ENCODE measurements around the gene SLCO1B3. TPM values are rescaled to one million over a fixed set of nuclear protein-coding genes. Genes with fewer than 3 reads are reported as not detected.

Gene SLCO1B3
- total RNA-seq, 4 donors from 2014 or later: 1.2 to 6.6 (median 4.4) TPM

- H3K36me3 ChIP-seq: no peaks in the 10 kb centered on the region
- H3K27ac ChIP-seq: no peak overlapping the region
- no peak for DNase-seq (ENCODE audit: low spot score in 2 of 2)
- H3K27me3 ChIP-seq: no peaks in the 10 kb centered on the region
- H3K9me3 ChIP-seq: no peaks in the 10 kb centered on the region
- TF ChIP-seq POLR2A (IDR thresholded peaks at IDR 0.05): no peak
- no peak for TF ChIP-seq EP300 (IDR thresholded peaks at IDR 0.05)
- TF ChIP-seq CTCF (IDR thresholded peaks at IDR 0.05): no peak
- no peak overlapping the region for H3K4me3 ChIP-seq
- no peaks in the 10 kb centered on the region for H3K4me1 ChIP-seq
- 92 to 95% methylated on average over 3 of the region's 3 CpGs for WGBS, 2 donors
These were observed 19.4 kb downstream of the SLCO1B3 start for GRCh38 chr12:20829919-20830318.

- Histone ChIP-seq H3K27ac (no peak overlapping the region), H3K27me3 (no peaks in the 10 kb centered on the region), H3K4me3 (no peak overlapping the region), H3K36me3 (no peaks in the 10 kb centered on the region), H3K4me1 (no peaks in the 10 kb centered on the region), H3K9me3 (no peaks in the 10 kb centered on the region)
- no peak for DNase-seq (ENCODE audit: low spot score in 2 of 2)
- TF ChIP-seq EP300 (IDR thresholded peaks at IDR 0.05) (no peak), POLR2A (IDR thresholded peaks at IDR 0.05) (no peak)
- 76 to 81% methylated on average over 1 of the region's 1 CpG for WGBS, 2 donors
These were observed 20.0 kb downstream of the SLCO1B3 start for GRCh38 chr12:20830456-20830855.

- DNase-seq (ENCODE audit: low spot score in 2 of 2): no peak
- Histone ChIP-seq H3K4me3 (no peak overlapping the region), H3K27me3 (no peaks in the 10 kb centered on the region), H3K27ac (no peak overlapping the region), H3K4me1 (no peaks in the 10 kb centered on the region), H3K36me3 (no peaks in the 10 kb centered on the region), H3K9me3 (no peaks in the 10 kb centered on the region)
- 32 to 47% methylated on average over 4 of the region's 4 CpGs for WGBS, 2 donors
- no peak for TF ChIP-seq POLR2A (IDR thresholded peaks at IDR 0.05)
- TF ChIP-seq CTCF (IDR thresholded peaks at IDR 0.05): no peak
- no peak for TF ChIP-seq EP300 (IDR thresholded peaks at IDR 0.05)
These were observed 22.4 kb downstream of the SLCO1B3 start for GRCh38 chr12:20832911-20833310.

- TF ChIP-seq CTCF (IDR thresholded peaks at IDR 0.05): no peak
- no peak for TF ChIP-seq POLR2A (IDR thresholded peaks at IDR 0.05)
- TF ChIP-seq EP300 (IDR thresholded peaks at IDR 0.05): no peak
- no peaks in the 10 kb centered on the region for H3K36me3 ChIP-seq
- no peaks in the 10 kb centered on the region for H3K27me3 ChIP-seq
- no peak for DNase-seq (ENCODE audit: low spot score in 2 of 2)
- no peak overlapping the region for H3K27ac ChIP-seq
- H3K9me3 ChIP-seq: peaks cover 0 to 10% (median 3%) of the 10 kb centered on the region in 4 donors
- no peak overlapping the region for H3K4me3 ChIP-seq
- H3K4me1 ChIP-seq: no peaks in the 10 kb centered on the region
These were observed 42.1 kb downstream of the SLCO1B3 start for GRCh38 chr12:20852649-20853048.

- DNase-seq (ENCODE audit: low spot score in 2 of 2): no peak
- no peaks in the 10 kb centered on the region for H3K36me3 ChIP-seq
- no peaks in the 10 kb centered on the region for H3K27me3 ChIP-seq
- no peaks in the 10 kb centered on the region for H3K4me1 ChIP-seq
- H3K4me3 ChIP-seq: no peak overlapping the region
- no peaks in the 10 kb centered on the region for H3K9me3 ChIP-seq
- no peak overlapping the region for H3K27ac ChIP-seq
- 86% methylated on average over 3 of the region's 3 CpGs for WGBS, 2 donors
- TF ChIP-seq POLR2A (IDR thresholded peaks at IDR 0.05) (no peak), CTCF (IDR thresholded peaks at IDR 0.05) (no peak), EP300 (IDR thresholded peaks at IDR 0.05) (no peak)
These were observed 52.6 kb downstream of the SLCO1B3 start for GRCh38 chr12:20863056-20863455.

GRCh38 chr12:20865873-20866272 lies 55.4 kb downstream of the SLCO1B3 start:
- DNase-seq (ENCODE audit: low spot score in 2 of 2): no peak
- Histone ChIP-seq H3K27ac (no peak overlapping the region), H3K4me1 (no peaks in the 10 kb centered on the region), H3K27me3 (no peaks in the 10 kb centered on the region), H3K4me3 (no peak overlapping the region), H3K9me3 (no peaks in the 10 kb centered on the region), H3K36me3 (no peaks in the 10 kb centered on the region)
- TF ChIP-seq POLR2A (IDR thresholded peaks at IDR 0.05): no peak
- 18 to 21% methylated on average over 2 of the region's 2 CpGs for WGBS, 2 donors
